ENCODE results near the gene KRTAP21-2. TPM values are rescaled to one million over a fixed set of nuclear protein-coding genes. Genes with fewer than 3 reads are reported as not detected.
"Not testable (repeated sequence)": the region's sequence is repeated elsewhere in the genome, so short reads cannot be mapped to it uniquely, and the experiment has no call there.

Gene KRTAP21-2
- total RNA-seq (not detected), polyA plus RNA-seq (not detected), total RNA-seq (0 to 0.09 (median 0) reads per million in 6 experiments)

GRCh38 chr21:30747159-30747558 is at the start of gene KRTAP21-2:
KRTAP21-2 (minus strand) TSS chr21:30747259; CDS start chr21:30747202, 57 bp downstream.
- H3K4me3 Mint-ChIP-seq: no peak within 1 kb of the TSS
- POLR2A ChIA-PET: no interaction called here
- no peak for DNase-seq
- no peak for ATAC-seq
- no peaks in the 10 kb centered on the region for H3K4me1 Mint-ChIP-seq
- H3K27ac Mint-ChIP-seq: no peak within 1 kb of the TSS
- H3K9me3 Mint-ChIP-seq: peaks cover 0 to 30% (median 5%) of the 10 kb centered on the region in 9 donors
- H3K36me3 Mint-ChIP-seq: no peaks in the 10 kb centered on the region
- peaks cover 0 to 13% (median 3%) of the 10 kb centered on the region in 5 donors for H3K27me3 Mint-ChIP-seq

- peaks cover 0 to 2% (median 0%) of the 10 kb centered on the region in 9 donors for H3K9me3 Mint-ChIP-seq
- H3K27ac Mint-ChIP-seq: no peak overlapping the region
- DNase-seq: no peak
- H3K27me3 Mint-ChIP-seq: peaks cover 0 to 22% (median 5%) of the 10 kb centered on the region in 5 donors
- H3K36me3 Mint-ChIP-seq: no peaks in the 10 kb centered on the region
- POLR2A ChIA-PET: no interaction called here
- no peak for ATAC-seq
- no peaks in the 10 kb centered on the region for H3K4me1 Mint-ChIP-seq
- H3K4me3 Mint-ChIP-seq: no peak overlapping the region
Observed at GRCh38 chr21:30793581-30794314, 46.7 kb upstream of the KRTAP21-2 start.

GRCh38 chr21:30779249-30779648 is 32.2 kb upstream of the KRTAP21-2 start:
- ATAC-seq (no peak), DNase-seq (no peak)
- POLR2A ChIA-PET: no interaction called here
- no peaks in the 10 kb centered on the region for H3K36me3 Mint-ChIP-seq
- H3K4me1 Mint-ChIP-seq: no peaks in the 10 kb centered on the region
- no peak overlapping the region for H3K4me3 Mint-ChIP-seq
- H3K27ac Mint-ChIP-seq: no peak overlapping the region
- H3K9me3 Mint-ChIP-seq: peaks cover 0 to 2% (median 0%) of the 10 kb centered on the region in 9 donors
- peaks cover 0 to 14% (median 4%) of the 10 kb centered on the region in 5 donors for H3K27me3 Mint-ChIP-seq

GRCh38 chr21:30769724-30770431 is 22.8 kb upstream of the KRTAP21-2 start:
- Mint-ChIP-seq H3K4me1 (no peaks in the 10 kb centered on the region), H3K27me3 (peaks cover under 1 to 12% (median 3%) of the 10 kb centered on the region in 5 donors), H3K36me3 (no peaks in the 10 kb centered on the region), H3K27ac (no peak overlapping the region), H3K4me3 (no peak overlapping the region), H3K9me3 (peaks cover 0 to 13% (median 0%) of the 10 kb centered on the region in 9 donors)
- POLR2A ChIA-PET: no interaction called here
- ATAC-seq (no peak), DNase-seq (no peak)

GRCh38 chr21:30760776-30761175 is 13.7 kb upstream of the KRTAP21-2 start:
- DNase-seq (no peak), ATAC-seq (no peak)
- POLR2A ChIA-PET: no interaction called here
- Mint-ChIP-seq H3K27ac (no peak overlapping the region), H3K4me3 (no peak overlapping the region), H3K9me3 (peaks cover 0 to 4% (median 0%) of the 10 kb centered on the region in 9 donors), H3K36me3 (no peaks in the 10 kb centered on the region), H3K27me3 (peaks cover 4 to 26% (median 10%) of the 10 kb centered on the region in 5 donors), H3K4me1 (no peaks in the 10 kb centered on the region)

GRCh38 chr21:30758306-30758705 is 11.2 kb upstream of the KRTAP21-2 start:
- H3K4me1 Mint-ChIP-seq: no peaks in the 10 kb centered on the region
- H3K27me3 Mint-ChIP-seq: peaks cover 2 to 22% (median 8%) of the 10 kb centered on the region in 5 donors
- no peak overlapping the region for H3K4me3 Mint-ChIP-seq
- ATAC-seq: no peak
- H3K36me3 Mint-ChIP-seq: no peaks in the 10 kb centered on the region
- POLR2A ChIA-PET: no interaction called here
- H3K9me3 Mint-ChIP-seq: peaks cover 0 to 2% (median 0%) of the 10 kb centered on the region in 9 donors
- no peak overlapping the region for H3K27ac Mint-ChIP-seq
- DNase-seq: no peak

GRCh38 chr21:30755328-30755727 is 8.3 kb upstream of the KRTAP21-2 start, which contains the start of gene KRTAP21-1:
KRTAP21-1 (minus strand) TSS chr21:30755428; CDS start chr21:30755378, 50 bp downstream.
- Mint-ChIP-seq H3K9me3 (peaks cover 0 to 17% (median 4%) of the 10 kb centered on the region in 9 donors), H3K27me3 (peaks cover 0 to 31% (median 8%) of the 10 kb centered on the region in 5 donors)
- H3K27ac Mint-ChIP-seq, POLR2A ChIA-PET, ATAC-seq, DNase-seq, H3K4me1 Mint-ChIP-seq, H3K4me3 Mint-ChIP-seq, H3K36me3 Mint-ChIP-seq: not testable (repeated sequence)

- DNase-seq (no peak), ATAC-seq (no peak)
- no peaks in the 10 kb centered on the region for H3K36me3 Mint-ChIP-seq
- no peak overlapping the region for H3K27ac Mint-ChIP-seq
- H3K27me3 Mint-ChIP-seq: peaks cover 0 to 7% (median 2%) of the 10 kb centered on the region in 5 donors
- peaks cover 0 to 2% (median 0%) of the 10 kb centered on the region in 9 donors for H3K9me3 Mint-ChIP-seq
- POLR2A ChIA-PET: no interaction called here
- H3K4me1 Mint-ChIP-seq: no peaks in the 10 kb centered on the region
- no peak overlapping the region for H3K4me3 Mint-ChIP-seq
Observed at GRCh38 chr21:30740462-30740861, 6.6 kb downstream of the KRTAP21-2 start.

- peaks cover 0 to 9% (median 0%) of the 10 kb centered on the region in 9 donors for H3K9me3 Mint-ChIP-seq
- peaks cover 0 to 2% (median 1%) of the 10 kb centered on the region in 5 donors for H3K27me3 Mint-ChIP-seq
- H3K4me3 Mint-ChIP-seq: no peak overlapping the region
- H3K36me3 Mint-ChIP-seq: no peaks in the 10 kb centered on the region
- no peak overlapping the region for H3K27ac Mint-ChIP-seq
- no peak for DNase-seq
- POLR2A ChIA-PET: no interaction called here
- H3K4me1 Mint-ChIP-seq: no peaks in the 10 kb centered on the region
- ATAC-seq: no peak
Observed at GRCh38 chr21:30733026-30733425, 14.0 kb downstream of the KRTAP21-2 start.

GRCh38 chr21:30726726-30727125 is 20.3 kb downstream of the KRTAP21-2 start:
- Mint-ChIP-seq H3K36me3 (no peaks in the 10 kb centered on the region), H3K4me1 (no peaks in the 10 kb centered on the region), H3K9me3 (peaks cover 0 to 15% (median 3%) of the 10 kb centered on the region in 9 donors), H3K4me3 (no peak overlapping the region), H3K27me3 (peaks cover 1 to 24% (median 10%) of the 10 kb centered on the region in 5 donors), H3K27ac (no peak overlapping the region)
- DNase-seq (no peak), ATAC-seq (no peak)
- POLR2A ChIA-PET: no interaction called here

GRCh38 chr21:30719401-30719800 is 27.7 kb downstream of the KRTAP21-2 start:
- DNase-seq (no peak), ATAC-seq (no peak)
- Mint-ChIP-seq H3K4me1 (peaks cover 0 to 7% (median 0%) of the 10 kb centered on the region in 4 donors), H3K4me3 (no peak overlapping the region), H3K9me3 (peaks cover 0 to 5% (median 0%) of the 10 kb centered on the region in 9 donors), H3K36me3 (no peaks in the 10 kb centered on the region), H3K27ac (no peak overlapping the region), H3K27me3 (peaks cover 0 to 11% (median 1%) of the 10 kb centered on the region in 5 donors)
- POLR2A ChIA-PET: no interaction called here

- Mint-ChIP-seq H3K27me3 (peaks cover 0 to 5% (median 1%) of the 10 kb centered on the region in 5 donors), H3K4me1 (peaks cover 0 to 7% (median 0%) of the 10 kb centered on the region in 4 donors), H3K27ac (peak within 1 kb of the TSS in 1 of 10 donors; percentile 38), H3K4me3 (no peak within 1 kb of the TSS), H3K36me3 (no peaks in the 10 kb centered on the region), H3K9me3 (peaks cover 0 to 5% (median 0%) of the 10 kb centered on the region in 9 donors)
- DNase-seq (no peak), ATAC-seq (no peak)
- POLR2A ChIA-PET: no interaction called here
Observed at GRCh38 chr21:30718239-30718909, 28.7 kb downstream of the KRTAP21-2 start, which contains the start of gene KRTAP21-3. KRTAP21-3 (minus strand) TSS chr21:30718777; CDS start chr21:30718759, 18 bp downstream.

All from naive thymus-derived CD8-positive, alpha-beta T cell (primary cell).